BE2C (cell line): ENCODE data around the gene HOXA11.

Experiments used
- DNase-seq: peaks from one replicate; pipeline ENCODE4 v3.0.0-alpha.2; 2020
- H3K27me3 ChIP-seq: fragments of 250-450 bp; sonication (Bioruptor Pico); 2 replicates; pipeline ENCODE4 v1.5.1; 2020; ENCODE audit warnings: mild to moderate bottlenecking
- H3K36me3 ChIP-seq: fragments of 250-450 bp; sonication (Bioruptor Pico); 2 replicates; pipeline ENCODE4 v1.5.1; 2020; ENCODE audit warnings: mild to moderate bottlenecking
- H3K4me1 ChIP-seq: fragments of 250-450 bp; sonication (Bioruptor Pico); 2 replicates; pipeline ENCODE4 v1.5.1; 2020
- H3K4me3 ChIP-seq: 2 replicates; pipeline ENCODE4 v1.5.1; 2011; ENCODE audit warnings: low read depth, low read length
- H3K9me3 ChIP-seq: fragments of 250-450 bp; sonication (Bioruptor Pico); 2 replicates; pipeline ENCODE4 v1.5.1; 2020
- TF ChIP-seq, protein P1 (sequence below): IDR thresholded peaks from 2 replicates; pipeline ENCODE4 v1.5.1; 2012; ENCODE audit warnings: mild to moderate bottlenecking, low read depth, low read length

Gene HOXA11

DNA sequence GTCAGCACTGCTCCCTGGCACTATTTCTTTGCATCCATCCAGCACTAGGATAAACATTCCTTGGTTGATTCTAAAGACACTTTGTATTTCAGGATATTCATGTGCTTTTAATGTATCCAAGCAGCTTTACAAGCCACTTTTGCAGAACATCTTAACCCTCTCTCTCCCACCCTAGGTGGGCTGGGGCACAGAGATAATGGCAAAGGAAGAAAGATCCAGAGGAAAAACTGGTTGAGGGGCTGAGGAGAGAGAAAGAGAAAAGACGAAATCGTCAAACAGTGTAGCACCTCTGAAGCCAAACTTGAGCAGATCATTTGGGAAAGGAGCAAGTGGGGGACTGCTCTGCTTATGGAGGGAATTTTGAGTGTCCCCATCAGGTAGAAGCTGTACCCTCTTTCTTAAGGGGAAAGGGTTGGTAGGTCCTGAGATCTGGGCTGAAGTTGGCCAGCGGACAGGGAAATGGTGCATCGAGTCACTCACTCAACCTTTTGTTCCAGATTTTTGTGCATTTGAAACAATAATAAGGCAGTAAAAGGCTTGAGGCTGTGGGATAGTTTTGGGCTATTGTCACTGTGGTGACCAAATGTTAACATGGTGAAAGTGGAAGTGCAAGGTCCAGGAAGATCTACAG lies 19.0 kb upstream of the HOXA11 start:
- no peaks in the 10 kb centered on the region for H3K4me1 ChIP-seq

DNA sequence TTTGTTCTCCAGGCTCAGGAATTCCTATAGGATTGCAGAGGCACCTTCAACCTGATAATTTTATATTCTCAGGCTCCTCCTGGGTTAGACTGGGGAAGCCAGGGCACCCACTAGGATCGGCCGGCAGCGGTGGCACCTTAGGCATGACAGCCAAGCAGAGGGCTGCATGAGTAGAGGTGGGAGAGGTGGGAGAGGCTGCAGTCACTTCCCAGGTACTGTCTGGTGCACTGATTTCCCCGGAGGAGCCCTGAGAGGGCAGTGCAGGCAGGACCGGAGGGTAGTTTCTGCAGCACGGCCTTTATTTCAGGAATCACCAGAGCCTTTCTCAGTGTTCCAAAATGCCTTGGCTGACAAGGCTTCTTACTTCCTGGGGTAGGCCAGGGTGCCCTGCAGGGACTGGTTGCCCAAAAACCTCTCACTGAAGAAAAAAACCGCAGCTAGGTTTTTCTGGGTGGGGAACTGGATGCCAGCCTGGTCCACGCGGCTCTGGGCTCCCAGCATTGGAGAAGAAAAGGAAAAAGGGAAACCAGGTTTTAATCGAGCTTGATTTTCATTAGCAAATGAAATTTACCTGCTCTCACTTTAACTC lies 18.4 kb upstream of the HOXA11 start:
- no peak overlapping the region for H3K4me3 ChIP-seq

More for the DNA sequence above, 19.0 kb upstream of the HOXA11 start:
- no peak for DNase-seq
- Histone ChIP-seq H3K27me3 (peaks cover 99% of the 10 kb centered on the region), H3K9me3 (no peaks in the 10 kb centered on the region), H3K36me3 (no peaks in the 10 kb centered on the region), H3K4me3 (no peak overlapping the region)
- TF ChIP-seq, protein P1, sequence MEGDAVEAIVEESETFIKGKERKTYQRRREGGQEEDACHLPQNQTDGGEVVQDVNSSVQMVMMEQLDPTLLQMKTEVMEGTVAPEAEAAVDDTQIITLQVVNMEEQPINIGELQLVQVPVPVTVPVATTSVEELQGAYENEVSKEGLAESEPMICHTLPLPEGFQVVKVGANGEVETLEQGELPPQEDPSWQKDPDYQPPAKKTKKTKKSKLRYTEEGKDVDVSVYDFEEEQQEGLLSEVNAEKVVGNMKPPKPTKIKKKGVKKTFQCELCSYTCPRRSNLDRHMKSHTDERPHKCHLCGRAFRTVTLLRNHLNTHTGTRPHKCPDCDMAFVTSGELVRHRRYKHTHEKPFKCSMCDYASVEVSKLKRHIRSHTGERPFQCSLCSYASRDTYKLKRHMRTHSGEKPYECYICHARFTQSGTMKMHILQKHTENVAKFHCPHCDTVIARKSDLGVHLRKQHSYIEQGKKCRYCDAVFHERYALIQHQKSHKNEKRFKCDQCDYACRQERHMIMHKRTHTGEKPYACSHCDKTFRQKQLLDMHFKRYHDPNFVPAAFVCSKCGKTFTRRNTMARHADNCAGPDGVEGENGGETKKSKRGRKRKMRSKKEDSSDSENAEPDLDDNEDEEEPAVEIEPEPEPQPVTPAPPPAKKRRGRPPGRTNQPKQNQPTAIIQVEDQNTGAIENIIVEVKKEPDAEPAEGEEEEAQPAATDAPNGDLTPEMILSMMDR: no peak

DNA sequence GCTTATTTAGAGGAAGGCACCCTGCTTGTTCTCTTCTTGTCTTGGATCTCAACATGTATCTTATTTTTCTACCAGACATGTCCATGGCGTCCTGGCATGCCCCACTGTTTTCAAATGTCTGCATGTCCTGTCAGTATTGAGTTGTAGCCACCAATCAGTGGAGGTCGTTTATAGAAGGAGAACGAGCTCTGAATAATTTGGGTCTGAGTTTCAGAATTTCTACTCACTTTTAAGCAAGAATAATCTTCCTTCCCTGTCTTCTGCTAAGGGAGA lies 17.8 kb upstream of the HOXA11 start:
- Histone ChIP-seq H3K27me3 (peaks cover 99% of the 10 kb centered on the region), H3K4me1 (no peaks in the 10 kb centered on the region), H3K4me3 (no peak overlapping the region), H3K36me3 (no peaks in the 10 kb centered on the region), H3K9me3 (no peaks in the 10 kb centered on the region)
- no peak for DNase-seq
- TF ChIP-seq, protein P1: no peak

More for the DNA sequence above, 18.4 kb upstream of the HOXA11 start:
- peaks cover 99% of the 10 kb centered on the region for H3K27me3 ChIP-seq
- DNase-seq: no peak
- H3K9me3 ChIP-seq: no peaks in the 10 kb centered on the region
- H3K4me1 ChIP-seq: no peaks in the 10 kb centered on the region
- TF ChIP-seq, protein P1: no peak
- no peaks in the 10 kb centered on the region for H3K36me3 ChIP-seq

DNA sequence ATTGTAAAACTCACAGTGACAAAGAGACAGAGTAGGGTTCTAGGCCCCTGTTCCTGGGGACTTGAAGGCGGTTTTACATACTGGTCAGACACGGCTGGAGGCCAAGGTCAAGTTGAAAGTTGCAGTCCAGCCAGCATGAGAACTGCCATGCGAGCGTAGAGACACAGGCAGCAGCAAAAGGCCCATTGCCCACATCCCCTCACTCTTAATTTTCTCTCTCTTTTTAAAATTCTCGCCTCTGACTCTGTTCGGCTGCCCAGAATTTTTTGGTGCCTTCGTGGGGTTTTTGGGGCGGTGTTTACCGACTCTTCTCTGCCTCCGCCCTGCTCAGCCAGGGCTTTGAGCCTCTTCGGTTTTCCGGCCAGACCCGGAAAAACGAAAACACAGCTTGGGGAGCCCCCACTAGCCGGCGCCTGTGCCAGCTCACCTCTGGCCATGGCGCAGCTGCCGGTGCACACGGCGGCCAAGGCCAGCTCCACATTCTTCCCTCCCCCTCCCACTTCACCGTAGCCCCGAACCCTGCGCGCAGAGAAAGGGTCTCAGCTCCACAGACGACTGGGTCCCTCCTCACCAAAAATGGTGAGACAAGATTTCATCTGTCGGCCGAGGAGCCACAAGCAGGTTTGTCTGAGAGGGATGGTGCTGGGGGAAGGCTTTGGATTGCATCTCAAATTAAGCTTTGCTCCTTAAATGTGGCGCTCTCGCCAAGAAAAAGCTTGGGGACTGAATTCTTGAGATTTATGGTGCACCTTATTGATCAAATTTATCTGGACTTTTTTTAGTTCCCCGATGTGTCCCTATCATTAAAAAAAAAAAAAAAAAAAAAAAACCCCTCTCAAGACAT lies 17.2 kb upstream of the HOXA11 start:
- H3K4me3 ChIP-seq: no peak overlapping the region
- H3K36me3 ChIP-seq: no peaks in the 10 kb centered on the region
- no peak for DNase-seq
- no peaks in the 10 kb centered on the region for H3K9me3 ChIP-seq
- no peaks in the 10 kb centered on the region for H3K4me1 ChIP-seq
- TF ChIP-seq, protein P1: no peak
- peaks cover 99% of the 10 kb centered on the region for H3K27me3 ChIP-seq

DNA sequence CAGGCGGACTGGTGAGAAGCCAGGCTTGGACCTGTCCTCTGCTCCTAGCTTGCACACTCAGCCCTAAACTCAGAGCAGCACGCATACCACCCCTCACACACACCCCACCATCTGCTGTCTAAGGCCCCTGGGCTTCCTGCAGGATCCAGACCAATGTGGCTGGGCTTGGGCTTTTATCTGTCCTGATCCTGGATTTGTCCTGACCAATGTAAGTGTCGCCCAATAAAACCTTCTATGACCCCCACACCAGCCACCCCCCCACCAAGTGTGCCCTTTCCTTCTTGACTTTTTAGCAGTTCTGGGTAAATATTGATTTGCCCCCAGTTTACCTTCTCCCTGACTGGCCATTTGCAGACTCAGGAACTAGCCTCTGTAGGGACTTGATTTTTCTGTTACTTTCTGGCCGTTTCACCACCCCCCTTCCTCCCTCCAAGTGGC lies 16.6 kb upstream of the HOXA11 start:
- no peaks in the 10 kb centered on the region for H3K4me1 ChIP-seq
- DNase-seq: no peak
- no peaks in the 10 kb centered on the region for H3K9me3 ChIP-seq
- no peaks in the 10 kb centered on the region for H3K36me3 ChIP-seq
- H3K4me3 ChIP-seq: no peak overlapping the region
- TF ChIP-seq, protein P1: no peak
- peaks cover 99% of the 10 kb centered on the region for H3K27me3 ChIP-seq
